Heart left ventricle (tissue), 16 donors: ENCODE data around the gene IFRD1. TPM values are rescaled to one million over a fixed set of nuclear protein-coding genes. Genes with fewer than 3 reads are reported as not detected.

Experiments
- ATAC-seq, 4 donors: fragments of 200-7000 bp; cut with Tn5 transposase; one replicate each; pipeline ENCODE4 v1.9.1; 2020 to 2022; ENCODE audit warnings: moderate library complexity in 4 of 4, mild to moderate bottlenecking in 3 of 4, moderate number of reproducible peaks in 1 of 4
- DNase-seq, 5 donors: peaks; one replicate each; pipeline ENCODE4 v3.0.0-alpha.2; 2020
- H3K27ac ChIP-seq, 12 donors: fragments of 200-600 bp; sonication (generic) in 4 of 12; one replicate each; pipeline versions ENCODE4 v1.5.0 to v1.8.0; 2016 to 2022; ENCODE audit warnings: mild to moderate bottlenecking in 2 of 12
- H3K27me3 ChIP-seq, 9 donors: fragments of 200-600 bp; sonication (generic) in 2 of 9; one replicate each; pipeline versions ENCODE4 v1.5.1 to v1.8.0; 2016 to 2022; ENCODE audit warnings: mild to moderate bottlenecking in 3 of 9
- H3K36me3 ChIP-seq, 9 donors: fragments of 200-600 bp; sonication (generic) in 2 of 9; one replicate each; pipeline versions ENCODE4 v1.5.0 to v1.8.0; 2018 to 2022; ENCODE audit warnings: mild to moderate bottlenecking in 2 of 9
- H3K4me1 ChIP-seq, 12 donors: fragments of 200-600 bp; sonication (generic) in 4 of 12; one replicate each; pipeline versions ENCODE4 v1.5.0 to v1.8.0; 2016 to 2022; ENCODE audit warnings: mild to moderate bottlenecking in 3 of 12
- H3K4me3 ChIP-seq, 12 donors: fragments of 200-600 bp; sonication (generic) in 4 of 12; one replicate each; pipeline versions ENCODE4 v1.5.0 to v1.8.0; 2017 to 2022; ENCODE audit warnings: mild to moderate bottlenecking in 9 of 12, moderate library complexity in 4 of 12
- H3K9me3 ChIP-seq, 12 donors: fragments of 200-600 bp; sonication (generic) in 4 of 12; one replicate each; pipeline versions ENCODE4 v1.5.0 to v1.8.0; 2016 to 2022; ENCODE audit warnings: mild to moderate bottlenecking in 1 of 12
- POLR2A ChIP-seq, 2 donors: fragments of 450-650 bp; IDR thresholded peaks; one replicate each; pipeline ENCODE4 v1.6.1; 2017; ENCODE audit warnings: antibody characterized with exemption in 2 of 2, mild to moderate bottlenecking in 2 of 2, moderate library complexity in 2 of 2
- WGBS, 4 donors: extraction: QIAGEN DNeasy Blood & Tissue Kit in 2 of 4; methylation state at CpG; one replicate each; pipeline versions ENCODE4 v1.1.5 to v1.1.7; 2013 to 2018; 5-methylcytosine and 5-hydroxymethylcytosine counted together
- intact Hi-C, 10 donors: fragments of 100-400 bp; cut with DNase I; formaldehyde crosslinking; loops; one replicate each; pipeline versions ENCODE4 v1.11.1 to v1.14.2; 2022
- polyA plus RNA-seq, 2 donors: library from polyadenylated mRNA; stranded (reverse); fragments of 200-250 nt; gene quantifications; one replicate each; pipeline ENCODE4 v1.2.3, GENCODE V29; 2013
- total RNA-seq, 9 donors: library from RNA; depleted of rRNA in 2 of 9; stranded (reverse); fragments of >200 nt in 2 of 9; fragmentation: NEBNext Ultra II Directional in 3 of 9; extraction: Animal tissue kit (Norgen Biotek cat#: 25700) in 3 of 9; gene quantifications; one replicate each; pipeline versions ENCODE4 v1.1.0 to v1.2.4, GENCODE V29; 2016 to 2023
- TF ChIP-seq, protein P1 (sequence below), 12 donors: fragments of 200-600 bp; sonication (generic) in 4 of 12; IDR thresholded peaks; one replicate each; pipeline versions ENCODE4 v1.5.0 to v1.8.0; 2018 to 2022; ENCODE audit warnings: antibody characterized with exemption in 12 of 12, mild to moderate bottlenecking in 5 of 12
- donor health status: ischemic (EF 13 %, LVEDD 7.1; RV severe dilation, severe dysfunction).
- donor health status: healthy with polysubstance abuse.
- donor health status: DM: no; HTN: yes; CAD: no.
- donor health status: DM: no; HTN: no; CAD: no.
- donor health status: ischemic (EF 25% LVEDD 6.9; RV normal size, moderate dysfunction).
- donor health status: ischemic (EF 25% LVEDD 5.7; RV mildly dilated, moderate dysfunction).
- donor health status: healthy.
- donor health status: DM: yes; HTN: yes; CAD: no.
- donor health status: ischemic (EF 35%, LVEDD 5.7; RV mildly dilated, moderate dysfunction).
- donor health status: nonischemic (EF 11% LVEDD 7.7; RV severe dilation, severe dysfunction).
- donor health status: DM: yes; HTN: yes; CAD: no.
- donor health status: PGD.
- donor health status: ischemic (EF 29% LVEDD 5.4; RV normal size, mild dysfunction).
- donor health status: nonischemic (EF 23%, LVEDD 6.1; RV moderate dilation, normal function).

IFRD1 gene
- total and polyA plus RNA-seq, 11 donors: 11.3 to 74.7 (median 28.1) TPM

DNA sequence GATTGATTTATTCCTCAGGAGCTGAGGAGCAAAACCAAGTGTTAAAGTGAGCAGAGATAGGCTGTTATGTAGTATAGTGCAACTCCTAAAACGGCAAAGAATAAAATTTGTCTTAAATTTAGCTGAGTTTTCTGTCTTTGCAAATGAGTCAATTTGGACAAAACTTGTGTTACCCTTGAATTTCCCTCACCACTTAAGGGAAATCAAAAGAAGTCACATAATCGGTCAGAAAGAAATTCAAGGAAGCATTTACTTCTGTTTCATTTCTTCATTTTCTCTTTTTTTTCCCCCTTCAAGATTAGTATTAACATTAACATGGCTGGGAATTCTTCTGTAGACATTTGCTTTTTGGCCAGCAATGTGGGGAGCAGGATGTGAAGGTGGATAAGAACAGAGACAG, 44.4 kb downstream of the IFRD1 start:
- Histone ChIP-seq H3K27ac (no peak overlapping the region), H3K4me1 (no peaks in the 10 kb centered on the region), H3K36me3 (peaks cover 0 to 3% (median 0%) of the 10 kb centered on the region in 9 donors), H3K9me3 (no peaks in the 10 kb centered on the region), H3K27me3 (no peaks in the 10 kb centered on the region), H3K4me3 (no peak overlapping the region)
- ATAC-seq (no peak), DNase-seq (no peak)
- whole genome bisulfite sequencing, 4 donors: 89 to 96% (median 93%) methylated on average over 2 of the region's 2 CpGs
- no peak for TF ChIP-seq POLR2A (IDR thresholded peaks at IDR 0.05)
- TF ChIP-seq, protein P1, sequence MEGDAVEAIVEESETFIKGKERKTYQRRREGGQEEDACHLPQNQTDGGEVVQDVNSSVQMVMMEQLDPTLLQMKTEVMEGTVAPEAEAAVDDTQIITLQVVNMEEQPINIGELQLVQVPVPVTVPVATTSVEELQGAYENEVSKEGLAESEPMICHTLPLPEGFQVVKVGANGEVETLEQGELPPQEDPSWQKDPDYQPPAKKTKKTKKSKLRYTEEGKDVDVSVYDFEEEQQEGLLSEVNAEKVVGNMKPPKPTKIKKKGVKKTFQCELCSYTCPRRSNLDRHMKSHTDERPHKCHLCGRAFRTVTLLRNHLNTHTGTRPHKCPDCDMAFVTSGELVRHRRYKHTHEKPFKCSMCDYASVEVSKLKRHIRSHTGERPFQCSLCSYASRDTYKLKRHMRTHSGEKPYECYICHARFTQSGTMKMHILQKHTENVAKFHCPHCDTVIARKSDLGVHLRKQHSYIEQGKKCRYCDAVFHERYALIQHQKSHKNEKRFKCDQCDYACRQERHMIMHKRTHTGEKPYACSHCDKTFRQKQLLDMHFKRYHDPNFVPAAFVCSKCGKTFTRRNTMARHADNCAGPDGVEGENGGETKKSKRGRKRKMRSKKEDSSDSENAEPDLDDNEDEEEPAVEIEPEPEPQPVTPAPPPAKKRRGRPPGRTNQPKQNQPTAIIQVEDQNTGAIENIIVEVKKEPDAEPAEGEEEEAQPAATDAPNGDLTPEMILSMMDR (IDR thresholded peaks at IDR 0.05): no peak
- intact Hi-C loops: loop anchor here (5.0 to 10.0 kb wide), 8 partner anchors 72 to 752 kb away; no protein-coding TSS in a partner anchor

DNA sequence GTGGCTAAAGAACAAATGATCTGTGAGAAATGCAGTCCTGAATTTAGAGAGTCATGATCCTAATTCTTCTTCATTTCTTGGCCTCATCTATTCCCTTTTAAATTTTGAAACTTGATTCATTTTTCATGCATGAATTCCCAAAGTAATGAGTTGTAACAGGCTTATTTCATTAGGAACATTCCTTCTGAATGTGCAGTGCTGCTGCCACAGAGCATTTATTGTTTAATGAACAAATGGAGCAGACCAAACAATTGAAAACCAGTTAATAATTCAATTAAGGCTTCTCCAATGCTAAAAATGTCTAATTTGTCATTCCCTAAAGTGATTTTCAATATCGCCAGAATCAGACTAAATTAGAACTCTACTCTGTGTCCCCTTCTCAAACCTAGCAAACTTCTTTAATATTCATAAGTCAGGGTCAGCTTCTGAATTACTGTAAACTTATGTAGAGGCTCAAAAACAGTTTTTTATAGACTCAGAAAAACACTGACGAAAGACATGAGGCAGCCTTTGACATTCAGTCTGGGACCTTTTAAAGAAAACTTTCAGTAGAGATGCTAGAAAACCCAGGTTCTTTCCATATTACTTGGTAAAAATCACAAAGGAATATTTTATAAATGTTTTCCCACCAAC, 45.0 kb downstream of the IFRD1 start:
- H3K36me3 ChIP-seq: no peaks in the 10 kb centered on the region
- TF ChIP-seq POLR2A (IDR thresholded peaks at IDR 0.05): no peak
- TF ChIP-seq, protein P1 (IDR thresholded peaks at IDR 0.05): no peak
- no peaks in the 10 kb centered on the region for H3K9me3 ChIP-seq
- no peaks in the 10 kb centered on the region for H3K4me1 ChIP-seq
- intact Hi-C loops: loop anchor here (5.0 to 10.0 kb wide), 8 partner anchors 73 to 753 kb away; no protein-coding TSS in a partner anchor
- H3K27me3 ChIP-seq: no peaks in the 10 kb centered on the region
- no peak overlapping the region for H3K4me3 ChIP-seq
- peak overlapping the region in 1 of 12 donors; percentile 30 for H3K27ac ChIP-seq
- no peak for DNase-seq
- WGBS, 4 donors: 78 to 92% (median 87%) methylated on average over 2 of the region's 2 CpGs
- ATAC-seq: no peak

- H3K36me3 ChIP-seq: no peaks in the 10 kb centered on the region
- H3K27me3 ChIP-seq: no peaks in the 10 kb centered on the region
- H3K4me1 ChIP-seq: no peaks in the 10 kb centered on the region
- DNase-seq: peak in 2 of 5 donors; percentile 46 to 55
- no peaks in the 10 kb centered on the region for H3K9me3 ChIP-seq
- 40 to 52% (median 44%) methylated on average over 6 of the region's 6 CpGs for WGBS, 4 donors
- no peak for TF ChIP-seq POLR2A (IDR thresholded peaks at IDR 0.05)
- TF ChIP-seq, protein P1 (IDR thresholded peaks at IDR 0.05): peak; percentile 35 to 70 (median 62)
- peak; percentile 52 to 90 (median 89) for ATAC-seq
- H3K4me3 ChIP-seq: no peak overlapping the region
- intact Hi-C loops: loop anchor here (5.0 to 10.0 kb wide), 8 partner anchors 74 to 754 kb away; no protein-coding TSS in a partner anchor
- peak overlapping the region in 1 of 12 donors; percentile 30 for H3K27ac ChIP-seq
Observed at GRCh38 chr7:112495810-112496462, 45.7 kb downstream of the IFRD1 start.

GRCh38 chr7:112497481-112497880, 47.2 kb downstream of the IFRD1 start:
- Histone ChIP-seq H3K4me1 (peaks cover 0 to 7% (median 0%) of the 10 kb centered on the region in 12 donors), H3K4me3 (no peak overlapping the region), H3K9me3 (no peaks in the 10 kb centered on the region), H3K27ac (no peak overlapping the region), H3K36me3 (no peaks in the 10 kb centered on the region), H3K27me3 (no peaks in the 10 kb centered on the region)
- intact Hi-C loops: loop anchor here (5.0 to 10.0 kb wide), 8 partner anchors 75 to 755 kb away; no protein-coding TSS in a partner anchor
- DNase-seq (no peak), ATAC-seq (no peak)
- 10 to 24% (median 17%) methylated on average over 2 of the region's 2 CpGs for WGBS, 4 donors
- TF ChIP-seq, protein P1 (IDR thresholded peaks at IDR 0.05): no peak
- no peak for TF ChIP-seq POLR2A (IDR thresholded peaks at IDR 0.05)
